CD4-positive, alpha-beta memory T cell (primary cell): ENCODE measurements around the gene SMARCD3. TPM values are rescaled to one million over a fixed set of nuclear protein-coding genes. Genes with fewer than 3 reads are reported as not detected.

Experiments
- CTCF ChIA-PET: fragments of 350-600 bp; sonication (Branson Sonifier 250); formaldehyde crosslinking; loops from one replicate; lab custom pipeline; 2021; ENCODE audit warnings: inconsistent platforms; ENCODE audit not compliant: partially characterized antibody; lab: Charles Lee
- POLR2A ChIA-PET: fragments of 350-600 bp; sonication (Branson Sonifier 250); formaldehyde crosslinking; loops from one replicate; lab custom pipeline; 2021; ENCODE audit not compliant: partially characterized antibody; lab: Charles Lee
- DNase-seq, 5 donors: peaks; one replicate each; pipeline versions ENCODE4 v3.0.0 to v3.0.0-alpha.2; 2020 to 2022; ENCODE audit warnings: mixed read lengths in 1 of 5
- H3K27ac ChIP-seq: one replicate; pipeline ENCODE4 v1.7.0; 2013; ENCODE audit warnings: low read depth, low read length
- H3K27me3 ChIP-seq: 2 replicates; pipeline ENCODE4 v1.7.0; 2013; ENCODE audit warnings: mild to moderate bottlenecking, low read length, moderate library complexity; ENCODE audit not compliant: insufficient read depth
- H3K36me3 ChIP-seq: 2 replicates; pipeline ENCODE4 v1.7.0; 2013; ENCODE audit warnings: mild to moderate bottlenecking, low read length, moderate library complexity; ENCODE audit not compliant: insufficient read depth
- H3K4me1 ChIP-seq: 2 replicates; pipeline ENCODE4 v1.7.0; 2013; ENCODE audit warnings: mild to moderate bottlenecking, low read length, moderate library complexity; ENCODE audit not compliant: insufficient read depth
- H3K4me3 ChIP-seq, 2 donors: one replicate each; pipeline ENCODE4 v1.7.0; 2013; ENCODE audit warnings: low read length in 2 of 2, mild to moderate bottlenecking in 1 of 2
- H3K9me3 ChIP-seq, 2 donors: one replicate each; pipeline ENCODE4 v1.7.0; 2013; ENCODE audit warnings: low read length in 2 of 2, control low read depth in 1 of 2; ENCODE audit not compliant: control insufficient read depth in 1 of 2
- H3K27ac Mint-ChIP-seq, 7 donors: one replicate each; pipeline ENCODE4 v1.8.0; 2020 to 2021; ENCODE audit warnings: mixed read lengths in 7 of 7, mild to moderate bottlenecking in 6 of 7, inconsistent platforms in 3 of 7, moderate library complexity in 3 of 7
- H3K27me3 Mint-ChIP-seq, 2 donors: one replicate each; pipeline ENCODE4 v1.8.0; 2020 to 2021; ENCODE audit warnings: mixed read lengths in 2 of 2
- H3K36me3 Mint-ChIP-seq, 2 donors: one replicate each; pipeline ENCODE4 v1.8.0; 2020 to 2021; ENCODE audit warnings: mixed read lengths in 2 of 2, inconsistent platforms in 1 of 2, mild to moderate bottlenecking in 1 of 2
- H3K4me1 Mint-ChIP-seq, 4 donors: one replicate each; pipeline ENCODE4 v1.8.0; 2020 to 2021; ENCODE audit warnings: mixed read lengths in 4 of 4, mild to moderate bottlenecking in 1 of 4
- H3K4me3 Mint-ChIP-seq, 8 donors: one replicate each; pipeline ENCODE4 v1.8.0; 2020 to 2021; ENCODE audit warnings: mixed read lengths in 8 of 8, mild to moderate bottlenecking in 7 of 8, moderate library complexity in 6 of 8, inconsistent platforms in 3 of 8
- H3K9me3 Mint-ChIP-seq, 8 donors: one replicate each; pipeline ENCODE4 v1.8.0; 2020 to 2021; ENCODE audit warnings: mixed read lengths in 8 of 8, mild to moderate bottlenecking in 5 of 8, inconsistent platforms in 3 of 8, moderate library complexity in 1 of 8
- intact Hi-C: fragments of 100-400 bp; cut with micrococcal nuclease; formaldehyde crosslinking; loops from one replicate; pipeline ENCODE4 v1.15.1; 2023
- polyA plus RNA-seq, 2 donors: library from polyadenylated mRNA; unstranded; fragments of 300-500 nt; fragmentation: Illumina TruSeq; gene quantifications; one replicate each; pipeline ENCODE4 v1.2.3, GENCODE V29; 2021
- total RNA-seq, 2 experiments: library from RNA; stranded (reverse); gene quantifications; one replicate each; pipeline ENCODE4 v1.2.3, GENCODE V29; 2021

The SMARCD3 gene
- total and polyA plus RNA-seq, 4 experiments from 2014 or later: 4.0 to 5.2 (median 4.6) TPM

DNA sequence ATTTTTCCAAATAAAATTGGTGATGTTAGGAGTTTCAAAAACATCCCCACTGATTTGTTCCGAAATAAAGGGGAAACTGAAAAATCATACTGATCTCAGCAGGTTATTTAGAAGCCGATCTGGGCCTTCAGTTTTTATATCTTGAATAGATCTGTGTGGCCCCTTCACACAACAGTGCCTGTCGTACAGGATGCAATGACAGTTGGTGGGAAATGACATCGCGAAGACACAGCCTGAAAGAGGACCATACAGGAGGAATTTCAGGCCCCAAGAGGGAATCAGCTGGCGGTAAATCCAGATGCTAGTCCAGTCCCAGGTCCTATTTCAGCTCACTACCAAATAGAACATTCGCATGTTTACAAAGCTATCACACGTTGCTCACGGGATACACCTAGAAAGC is 41.2 kb downstream of the SMARCD3 start:
- no peaks in the 10 kb centered on the region for H3K27me3 ChIP-seq
- no peak overlapping the region for H3K4me3 ChIP-seq
- Mint-ChIP-seq H3K9me3 (no peaks in the 10 kb centered on the region), H3K27ac (peak overlapping the region; percentile 82 to 99 (median 98)), H3K27me3 (no peaks in the 10 kb centered on the region), H3K4me3 (peak overlapping the region in 7 of 8 donors; percentile 52 to 89 (median 79)), H3K36me3 (peaks cover 4 to 11% of the 10 kb centered on the region in 2 donors), H3K4me1 (peaks cover 27 to 56% (median 40%) of the 10 kb centered on the region in 4 donors)
- no peaks in the 10 kb centered on the region for H3K36me3 ChIP-seq
- peak overlapping the region; percentile 57 for H3K27ac ChIP-seq
- H3K4me1 ChIP-seq: peaks cover 37% of the 10 kb centered on the region
- intact Hi-C loops: loop anchor here (1.0 to 5.0 kb wide), 2 partner anchors 20 to 40 kb away; partner anchors contain the start of genes ABCF2 and SMARCD3
- DNase-seq: no peak
- CTCF ChIA-PET: interaction anchor here (1.0 to 2.9 kb wide), 6 partner anchors 12 to 40 kb away, joined by 3 to 26 read pairs (median 4); no protein-coding TSS in a partner anchor
- no peaks in the 10 kb centered on the region for H3K9me3 ChIP-seq
- POLR2A ChIA-PET: interaction anchor here (0.6 to 2.7 kb wide), 6 partner anchors 17 to 176 kb away, joined by 3 to 25 read pairs (median 6); partner anchors contain the start of genes ABCF2 and CHPF2

DNA sequence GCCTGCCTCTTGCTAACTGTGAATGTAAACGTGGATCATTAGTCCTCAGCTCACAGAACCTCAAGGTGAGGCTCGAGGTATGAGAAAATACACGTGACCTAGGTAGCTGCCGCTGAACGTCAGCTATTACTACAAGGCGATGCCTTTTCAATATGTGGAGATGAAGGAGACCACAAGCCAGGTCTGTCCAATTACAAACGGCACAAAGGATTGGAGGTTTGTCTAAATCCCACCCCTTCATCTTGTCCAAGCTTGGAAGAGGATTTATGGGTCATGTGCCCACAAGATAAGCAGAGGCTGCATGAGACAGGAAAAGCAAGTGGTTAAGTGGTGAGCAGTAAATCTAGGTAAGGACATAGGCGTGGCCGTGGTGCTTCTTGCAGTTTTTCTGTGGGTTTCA is 41.6 kb downstream of the SMARCD3 start:
- no peaks in the 10 kb centered on the region for H3K27me3 ChIP-seq
- intact Hi-C loops: loop anchor here (1.0 to 5.0 kb wide), 2 partner anchors 20 to 40 kb away; partner anchors contain the start of genes ABCF2 and SMARCD3
- ChIA-PET POLR2A (interaction anchor here (0.6 to 2.7 kb wide), 7 partner anchors 18 to 177 kb away, joined by 3 to 25 read pairs (median 3); partner anchors contain the start of genes ABCF2 and CHPF2), CTCF (interaction anchor here (1.0 to 2.9 kb wide), 6 partner anchors 11 to 40 kb away, joined by 3 to 26 read pairs (median 4); no protein-coding TSS in a partner anchor)
- H3K4me3 ChIP-seq: no peak overlapping the region
- Mint-ChIP-seq H3K4me1 (peaks cover 27 to 56% (median 40%) of the 10 kb centered on the region in 4 donors), H3K4me3 (peak overlapping the region; percentile 52 to 89 (median 78)), H3K36me3 (peaks cover 4 to 7% of the 10 kb centered on the region in 2 donors), H3K9me3 (no peaks in the 10 kb centered on the region), H3K27ac (peak overlapping the region; percentile 82 to 99 (median 98)), H3K27me3 (no peaks in the 10 kb centered on the region)
- peak overlapping the region; percentile 57 for H3K27ac ChIP-seq
- H3K36me3 ChIP-seq: no peaks in the 10 kb centered on the region
- peak; percentile 71 to 83 (median 81) for DNase-seq
- H3K9me3 ChIP-seq: no peaks in the 10 kb centered on the region
- H3K4me1 ChIP-seq: peaks cover 37% of the 10 kb centered on the region

DNA sequence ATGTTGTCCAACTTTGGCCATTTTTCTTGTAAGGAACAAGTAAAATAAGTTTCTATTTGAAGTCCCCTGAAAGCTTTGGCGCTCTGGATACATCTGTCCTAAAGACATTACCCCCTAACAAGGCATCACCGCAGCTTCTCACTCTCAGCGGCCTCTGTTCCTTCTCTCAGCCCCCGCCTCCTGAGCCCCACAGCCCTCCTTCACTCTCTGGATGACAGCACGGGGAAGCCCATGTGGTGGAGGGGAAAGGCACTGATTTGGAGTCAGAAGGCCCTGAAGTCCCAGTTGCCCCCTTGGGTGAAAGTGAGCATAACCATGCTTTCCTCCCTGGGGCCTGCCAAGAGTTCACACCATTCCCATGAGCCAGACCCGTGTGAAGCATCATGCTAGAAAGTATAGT is 42.8 kb downstream of the SMARCD3 start:
- H3K27me3 Mint-ChIP-seq: no peaks in the 10 kb centered on the region
- Histone ChIP-seq H3K27me3 (no peaks in the 10 kb centered on the region), H3K4me1 (peaks cover 37% of the 10 kb centered on the region), H3K9me3 (no peaks in the 10 kb centered on the region), H3K36me3 (no peaks in the 10 kb centered on the region), H3K4me3 (no peak overlapping the region), H3K27ac (peak overlapping the region; percentile 57)
- peaks cover 1 to 2% of the 10 kb centered on the region in 2 donors for H3K36me3 Mint-ChIP-seq
- H3K27ac Mint-ChIP-seq: peak overlapping the region; percentile 30 to 99 (median 98)
- H3K4me1 Mint-ChIP-seq: peaks cover 27 to 56% (median 40%) of the 10 kb centered on the region in 4 donors
- H3K9me3 Mint-ChIP-seq: no peaks in the 10 kb centered on the region
- intact Hi-C loops: loop anchor here (5.0 kb wide), 1 partner anchor 42 kb away; the partner anchor contains the start of gene SMARCD3
- ChIA-PET CTCF (interaction anchor here (2.9 kb wide), 1 partner anchor 38 kb away, joined by 26 read pairs; no protein-coding TSS in a partner anchor), POLR2A (interaction anchor here (1.0 to 2.7 kb wide), 3 partner anchors 21 to 74 kb away, joined by 3 to 25 read pairs (median 8); partner anchors contain the start of gene ABCF2)
- peak overlapping the region in 4 of 8 donors; percentile 52 to 72 (median 56) for H3K4me3 Mint-ChIP-seq
- DNase-seq: no peak

DNA sequence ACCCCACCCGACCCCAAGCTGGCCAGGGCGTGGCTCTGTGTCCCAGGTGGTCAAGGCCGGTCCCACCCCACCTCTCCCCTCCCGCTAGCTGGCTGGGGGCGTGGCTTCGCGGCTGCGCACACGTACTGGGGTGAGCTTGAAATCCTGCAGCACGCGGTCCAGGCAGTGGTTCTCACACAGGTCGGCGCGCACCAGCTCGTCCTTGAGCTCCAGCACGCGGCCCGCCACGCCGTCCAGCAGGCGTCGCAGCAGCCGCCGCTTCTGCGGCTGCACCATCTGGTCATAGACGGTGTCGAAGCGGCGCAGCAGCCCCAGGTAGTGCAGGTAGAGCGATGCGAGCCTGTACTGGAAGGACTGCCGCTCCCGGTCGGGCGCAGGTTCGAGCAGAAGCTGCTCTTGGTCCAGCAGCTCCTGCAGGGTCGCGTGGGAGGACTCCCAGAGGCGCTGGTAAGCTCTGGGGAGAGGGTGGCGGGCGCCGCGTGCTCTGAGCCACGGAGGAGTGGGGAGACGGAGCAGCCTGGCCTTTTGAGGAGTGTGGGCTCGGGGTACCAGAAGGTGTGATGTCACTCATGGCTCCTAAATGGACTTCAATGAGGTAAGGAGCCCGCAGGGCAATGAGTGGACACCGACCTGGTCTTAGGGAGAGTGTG is 44.0 kb downstream of the SMARCD3 start:
- POLR2A ChIA-PET: interaction anchor here (0.7 to 1.2 kb wide), 2 partner anchors 23 to 40 kb away, joined by 3 read pairs; no protein-coding TSS in a partner anchor
- Mint-ChIP-seq H3K27me3 (no peaks in the 10 kb centered on the region), H3K27ac (peak overlapping the region in 5 of 7 donors; percentile 19 to 99 (median 75)), H3K9me3 (no peaks in the 10 kb centered on the region), H3K4me3 (peak overlapping the region in 1 of 8 donors; percentile 54), H3K4me1 (peaks cover 25 to 44% (median 36%) of the 10 kb centered on the region in 4 donors), H3K36me3 (no peaks in the 10 kb centered on the region)
- DNase-seq: no peak
- no peaks in the 10 kb centered on the region for H3K36me3 ChIP-seq
- H3K9me3 ChIP-seq: no peaks in the 10 kb centered on the region
- intact Hi-C loops: loop anchor here (5.0 kb wide), 1 partner anchor 43 kb away; the partner anchor contains the start of gene SMARCD3
- H3K4me3 ChIP-seq: no peak overlapping the region
- no peak overlapping the region for H3K27ac ChIP-seq
- H3K4me1 ChIP-seq: peaks cover 37% of the 10 kb centered on the region
- H3K27me3 ChIP-seq: no peaks in the 10 kb centered on the region
- CTCF ChIA-PET: interaction anchor here (1.3 kb wide), 2 partner anchors 40 to 41 kb away, joined by 4 read pairs; no protein-coding TSS in a partner anchor

DNA sequence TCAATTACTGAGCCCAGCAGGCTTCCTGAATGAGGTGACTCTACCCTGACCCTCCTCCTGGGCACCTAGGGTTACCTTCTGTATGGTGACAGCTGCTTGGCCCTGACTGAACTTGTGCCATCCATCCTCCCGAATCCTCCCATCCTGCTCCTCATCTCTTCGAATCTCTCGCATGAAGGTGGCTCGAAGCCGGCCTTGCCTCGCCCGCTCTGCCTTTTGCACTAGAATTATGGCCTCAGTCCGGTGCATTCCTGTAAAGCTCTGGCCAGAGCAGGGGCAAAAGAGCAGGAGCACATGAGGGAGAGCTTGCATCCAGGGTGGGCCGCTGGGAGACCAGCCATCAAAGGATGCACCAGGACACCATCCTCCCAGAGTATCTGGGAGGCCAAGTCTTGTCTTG is 45.7 kb downstream of the SMARCD3 start:
- H3K36me3 ChIP-seq: no peaks in the 10 kb centered on the region
- Mint-ChIP-seq H3K27ac (peak overlapping the region in 1 of 7 donors; percentile 32), H3K27me3 (no peaks in the 10 kb centered on the region)

DNA sequence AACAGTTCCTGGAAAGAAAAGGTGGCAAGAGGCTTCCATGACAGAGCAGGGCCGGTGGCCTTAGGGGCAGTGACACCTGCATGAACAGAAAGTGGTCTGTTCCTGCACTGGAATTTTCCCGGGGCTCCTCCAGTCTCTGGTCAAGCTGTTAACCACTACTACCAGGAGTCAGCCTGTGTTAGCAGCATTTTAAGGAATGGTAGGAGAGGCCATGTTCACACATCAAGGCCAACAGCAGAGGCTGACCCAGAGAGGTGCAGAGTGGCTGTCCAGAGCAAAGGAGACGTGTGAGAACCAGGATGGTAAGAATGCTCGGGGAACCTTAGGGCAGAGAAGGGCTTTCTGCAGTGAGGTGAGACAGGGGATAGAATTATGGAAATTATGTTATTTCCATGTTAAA is 46.7 kb downstream of the SMARCD3 start:
- H3K27me3 Mint-ChIP-seq: no peaks in the 10 kb centered on the region

More for the DNA sequence above, 45.7 kb downstream of the SMARCD3 start:
- DNase-seq: no peak
- intact Hi-C loops: no loop called here
- Mint-ChIP-seq H3K4me1 (peaks cover 17 to 30% (median 25%) of the 10 kb centered on the region in 4 donors), H3K9me3 (no peaks in the 10 kb centered on the region), H3K36me3 (no peaks in the 10 kb centered on the region), H3K4me3 (no peak overlapping the region)
- Histone ChIP-seq H3K9me3 (no peaks in the 10 kb centered on the region), H3K27me3 (no peaks in the 10 kb centered on the region), H3K27ac (no peak overlapping the region), H3K4me1 (peaks cover 29% of the 10 kb centered on the region), H3K4me3 (no peak overlapping the region)
- ChIA-PET CTCF (no interaction called here), POLR2A (no interaction called here)

DNA sequence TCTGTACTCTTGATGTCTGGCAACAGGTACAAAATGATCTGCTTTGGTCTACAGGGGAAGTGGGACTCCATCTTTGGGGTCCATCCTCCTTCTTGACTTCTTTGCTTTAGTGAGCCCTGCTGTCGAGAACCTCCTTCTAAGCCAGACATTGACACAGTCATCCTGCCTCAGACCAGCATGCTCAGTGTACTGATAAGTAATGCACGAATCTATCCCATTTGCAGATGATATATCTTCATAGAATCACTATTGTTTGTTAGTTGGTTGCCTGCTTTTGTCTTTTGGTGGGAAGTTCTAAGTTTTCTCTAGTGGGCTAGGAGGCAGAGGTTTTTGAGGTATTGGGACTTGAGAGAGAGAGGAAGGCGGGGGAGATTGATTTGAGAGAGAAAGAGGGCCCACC is 47.1 kb downstream of the SMARCD3 start:
- Mint-ChIP-seq H3K27me3 (no peaks in the 10 kb centered on the region), H3K36me3 (no peaks in the 10 kb centered on the region), H3K4me3 (no peak overlapping the region), H3K27ac (peak overlapping the region in 2 of 7 donors; percentile 13 to 63), H3K4me1 (peaks cover 3 to 15% (median 10%) of the 10 kb centered on the region in 4 donors), H3K9me3 (no peaks in the 10 kb centered on the region)
- CTCF ChIA-PET: no interaction called here
- H3K36me3 ChIP-seq: no peaks in the 10 kb centered on the region
- intact Hi-C loops: no loop called here
- no peaks in the 10 kb centered on the region for H3K9me3 ChIP-seq
- no peak overlapping the region for H3K27ac ChIP-seq
- POLR2A ChIA-PET: no interaction called here
- DNase-seq: no peak
- peaks cover 14% of the 10 kb centered on the region for H3K4me1 ChIP-seq
- H3K27me3 ChIP-seq: peaks cover 1% of the 10 kb centered on the region
- no peak overlapping the region for H3K4me3 ChIP-seq

More for the DNA sequence above, 46.7 kb downstream of the SMARCD3 start:
- CTCF ChIA-PET: no interaction called here
- Mint-ChIP-seq H3K27ac (peak overlapping the region in 2 of 7 donors; percentile 21 to 22), H3K4me1 (peaks cover 6 to 20% (median 14%) of the 10 kb centered on the region in 4 donors), H3K36me3 (no peaks in the 10 kb centered on the region), H3K4me3 (no peak overlapping the region), H3K9me3 (no peaks in the 10 kb centered on the region)
- no peak overlapping the region for H3K27ac ChIP-seq
- peaks cover 18% of the 10 kb centered on the region for H3K4me1 ChIP-seq
- intact Hi-C loops: no loop called here
- no peaks in the 10 kb centered on the region for H3K36me3 ChIP-seq
- H3K9me3 ChIP-seq: no peaks in the 10 kb centered on the region
- POLR2A ChIA-PET: no interaction called here
- no peaks in the 10 kb centered on the region for H3K27me3 ChIP-seq
- H3K4me3 ChIP-seq: no peak overlapping the region
- DNase-seq: no peak
